K562 (cell line): ENCODE results near the gene AP5Z1. TPM values are rescaled to one million over a fixed set of nuclear protein-coding genes. Genes with fewer than 3 reads are reported as not detected.

Experiments used
- ATAC-seq: fragments of 200-7000 bp; cut with Tn5 transposase; 3 replicates; pipeline ENCODE4 v1.9.1; 2020; ENCODE audit warnings: moderate library complexity
- BruUV-seq: library from RNA; stranded (reverse); fragments of 400-500 nt; replicated peaks from 2 replicates; lab custom pipeline; 2021; lab: Mats Ljungman, UMichigan
- CTCF ChIA-PET: fragments of 300-600 bp; formaldehyde crosslinking; extraction: SDS; loops from one replicate; lab custom pipeline; 2021; ENCODE audit warnings: low intra/inter-chr PET ratio; lab: Yijun Ruan, JAX
- POLR2A ChIA-PET: fragments of 300-600, 350-650 bp; sonication (Branson Sonifier 250); formaldehyde crosslinking; extraction: SDS; loops from one replicate; lab custom pipeline; 2021; ENCODE audit warnings: antibody characterized with exemption, inconsistent platforms; lab: Yijun Ruan, JAX
- DNase-seq, 4 experiments: peaks; one replicate each; pipeline versions ENCODE4 v3.0.0 to v3.0.0-alpha.2; 2011 to 2018; ENCODE audit warnings: low spot score in 3 of 4, mixed read lengths in 3 of 4; ENCODE audit errors: extremely low read depth in 1 of 4
- FAIRE-seq: peaks from 2 replicates; lab custom pipeline; 2011; peaks lifted over from hg19 to GRCh38; lab: Jason Lieb, UNC
- H2AFZ ChIP-seq: 2 replicates; pipeline ENCODE4 v1.6.0; 2011; ENCODE audit warnings: low read depth, low read length, control low read depth, inconsistent platforms
- H3K27ac ChIP-seq: fragments of 200-600 bp; 3 replicates; pipeline ENCODE4 v1.8.0; 2011; ENCODE audit warnings: low read depth, mild to moderate bottlenecking, control low read depth, inconsistent platforms, low read length, moderate library complexity, mixed read lengths; ENCODE audit errors: extremely low read depth
- H3K27me3 ChIP-seq, 2 experiments: fragments of 300-600 bp in 1 of 2; 2 replicates in 1 of 2; 3 replicates in 1 of 2; pipeline versions ENCODE4 v1.6.0 to v1.8.0; 2011; ENCODE audit warnings: inconsistent platforms in 2 of 2, low read length in 2 of 2, mild to moderate bottlenecking in 1 of 2, mixed read lengths in 1 of 2, moderate library complexity in 1 of 2; ENCODE audit not compliant: control insufficient read depth in 2 of 2, insufficient read depth in 2 of 2
- H3K36me3 ChIP-seq: fragments of 300-600 bp; 3 replicates; pipeline ENCODE4 v1.8.0; 2011; ENCODE audit warnings: mild to moderate bottlenecking, low read length, inconsistent platforms; ENCODE audit not compliant: control insufficient read depth, insufficient read depth
- H3K4me1 ChIP-seq, 2 experiments: fragments of 200-600 bp in 1 of 2; replicated peaks in 1 of 2; 2 replicates in 1 of 2; 3 replicates in 1 of 2; pipeline versions ENCODE4 v1.5.1 to v1.8.0; 2011; ENCODE audit warnings: inconsistent platforms in 2 of 2, low read length in 2 of 2, mild to moderate bottlenecking in 1 of 2, mixed read lengths in 1 of 2, moderate library complexity in 1 of 2; ENCODE audit not compliant: control insufficient read depth in 2 of 2, insufficient read depth in 2 of 2
- H3K4me2 ChIP-seq: 2 replicates; pipeline ENCODE4 v1.6.1; 2011; ENCODE audit warnings: low read length, control low read depth, inconsistent platforms, mixed read lengths; ENCODE audit not compliant: insufficient read depth
- H3K4me3 ChIP-seq: fragments of 200-600 bp; sonication (generic), shearing (Covaris generic); 2 replicates; pipeline ENCODE4 v1.5.1; 2016; ENCODE audit warnings: control low read depth, inconsistent platforms
- H3K79me2 ChIP-seq: fragments of 200-600 bp; 3 replicates; pipeline ENCODE4 v1.8.0; 2011; ENCODE audit warnings: low read length, inconsistent platforms; ENCODE audit not compliant: control insufficient read depth, insufficient read depth
- H3K9ac ChIP-seq, 2 experiments: 2 replicates each; pipeline versions ENCODE4 v1.6.0 to v1.6.1; 2011; ENCODE audit warnings: low read depth in 2 of 2, low read length in 2 of 2, control low read depth in 1 of 2, inconsistent platforms in 1 of 2, mild to moderate bottlenecking in 1 of 2, mixed read lengths in 1 of 2; ENCODE audit not compliant: insufficient read depth in 1 of 2
- H3K9me1 ChIP-seq: one replicate; pipeline ENCODE4 v1.6.0; 2011; ENCODE audit warnings: inconsistent platforms, mild to moderate bottlenecking, low read length, moderate library complexity; ENCODE audit not compliant: control insufficient read depth, insufficient read depth
- H3K9me3 ChIP-seq: replicated peaks from 2 replicates; pipeline ENCODE4 v1.5.1; 2011; ENCODE audit warnings: low read depth, low read length, inconsistent platforms; ENCODE audit not compliant: control insufficient read depth, insufficient read depth
- H4K20me1 ChIP-seq: replicated peaks from 2 replicates; pipeline ENCODE4 v1.6.1; 2011; ENCODE audit warnings: low read length, inconsistent platforms, mixed read lengths; ENCODE audit not compliant: control insufficient read depth, insufficient read depth
- CBFA2T2 ChIP-seq: fragments of 450-650 bp; conservative IDR thresholded peaks from 2 replicates; pipeline ENCODE4 v1.6.1; 2017; ENCODE audit warnings: mild to moderate bottlenecking
- MCM7 ChIP-seq, 2 experiments: fragments of 450-650 bp; IDR thresholded peaks; 2 replicates each; pipeline ENCODE4 v1.6.1; 2016 to 2018
- ZFP36 ChIP-seq: fragments of 150-350 bp; IDR thresholded peaks from 2 replicates; pipeline ENCODE4 v1.6.1; 2018; ENCODE audit warnings: low read length, low read depth; ENCODE audit not compliant: partially characterized antibody
- ZKSCAN1 ChIP-seq: fragments of 150-350 bp; IDR thresholded peaks from 2 replicates; pipeline ENCODE4 v1.6.1; 2016; ENCODE audit warnings: low read depth, low read length
- ZNF263 ChIP-seq: sonication (generic); formaldehyde crosslinking; IDR thresholded peaks from 2 replicates; pipeline ENCODE4 v1.8.0; 2022; ENCODE audit warnings: mild to moderate bottlenecking, missing genetic modification reagents, borderline replicate concordance
- ZNF764 ChIP-seq: fragments of 250-450 bp; sonication (Bioruptor Pico); IDR thresholded peaks from 2 replicates; pipeline ENCODE4 v1.4.0; 2020; ENCODE audit warnings: low read depth, mild to moderate bottlenecking, moderate library complexity
- ZNF830 ChIP-seq: fragments of 250-450 bp; sonication (Bioruptor Pico); IDR thresholded peaks from 2 replicates; pipeline ENCODE4 v1.5.0; 2021; ENCODE audit warnings: mild to moderate bottlenecking
- WGBS: fragments of 100-300 bp; shearing (Covaris generic); methylation state at CpG from one replicate; pipeline ENCODE4 v1.1.6; 2016; ENCODE audit warnings: low coverage, mixed read lengths; ENCODE audit not compliant: insufficient coverage; ENCODE audit errors: missing lambda C conversion rate; 5-methylcytosine and 5-hydroxymethylcytosine counted together
- in situ Hi-C: fragments of 300-500 bp; cut with MboI; formaldehyde crosslinking; loops from 4 replicates; pipeline ENCODE4 v1.15.0; 2018; ENCODE audit warnings: inconsistent platforms, mixed read lengths
- intact Hi-C: fragments of 100-400 bp; cut with micrococcal nuclease; formaldehyde crosslinking; loops from 2 replicates; pipeline ENCODE4 v1.14.2; 2022
- polyA plus RNA-seq, 8 experiments: library from polyadenylated mRNA; depleted of rRNA in 4 of 8; stranded (reverse) in 5 of 8; unstranded in 3 of 8; fragments of >200 nt; fragmentation: Nextera tagmentation in 2 of 8; fragmentation: Illumina TruSeq in 1 of 8; extraction: Ambion mirVana in 2 of 8; extraction: Trizol in 1 of 8; gene quantifications; 2 replicates each; pipeline versions ENCODE4 v1.2.1 to v1.2.3, GENCODE V29; 2011 to 2014; ENCODE audit warnings: inconsistent platforms in 1 of 8, missing spikeins in 1 of 8
- total RNA-seq, 7 experiments: library from RNA; depleted of rRNA in 6 of 7; stranded (reverse); fragments of >200 nt in 6 of 7; fragmentation: Illumina TruSeq in 2 of 7; extraction: Trizol in 2 of 7; gene quantifications; 2 replicates each; pipeline versions ENCODE4 v1.2.1 to v1.2.3, GENCODE V29; 2011 to 2021; ENCODE audit warnings: low replicate concordance in 1 of 7
- TF ChIP-seq, protein P1 (sequence below), 3 experiments: fragments of 200-800 bp in 1 of 3; sonication (Bioruptor generic) in 1 of 3; sonication (generic) in 1 of 3; formaldehyde crosslinking in 1 of 3; IDR thresholded peaks; 2 replicates each; pipeline versions ENCODE4 v1.6.1 to v1.8.0; 2016 to 2022; ENCODE audit warnings: mild to moderate bottlenecking in 2 of 3, missing compliant biosample characterization in 2 of 3, missing genetic modification characterization in 2 of 3, missing genetic modification reagents in 1 of 3

AP5Z1 gene
- total and polyA plus RNA-seq, 9 of the 15 experiments (the other 6 are each of a cell fraction or from before 2014, with no cell fraction given) = 0.06 to 31.1 (median 6.4) TPM

DNA sequence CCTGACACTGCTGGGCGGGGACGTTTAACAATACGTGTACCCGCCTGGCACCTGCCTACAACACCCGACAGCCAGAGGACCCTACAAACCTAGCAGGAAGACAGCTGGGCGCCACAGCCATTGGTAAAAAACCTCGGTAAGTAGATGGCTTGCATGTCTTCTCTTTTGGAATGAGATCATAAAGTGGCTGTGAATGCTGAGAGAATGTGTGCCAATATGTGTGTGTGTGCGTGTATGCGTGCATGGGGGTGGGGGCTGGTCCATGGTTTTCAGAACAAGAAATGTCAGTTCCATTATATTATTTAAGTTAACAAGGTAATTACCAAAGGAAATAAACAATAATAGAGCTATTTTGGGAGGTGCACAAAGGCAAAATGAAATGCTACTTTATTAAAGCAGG is 47.3 kb downstream of the AP5Z1 start (continued):
- TF ChIP-seq MCM7 (IDR thresholded peaks at IDR 0.05) (no peak), ZKSCAN1 (no peak), CBFA2T2 (no peak)

- Histone ChIP-seq H2AFZ (no peak overlapping the region), H3K9me3 (no peaks in the 10 kb centered on the region), H3K4me2 (no peak overlapping the region), H4K20me1 (no peaks in the 10 kb centered on the region), H3K4me3 (no peak overlapping the region), H3K79me2 (no peaks in the 10 kb centered on the region), H3K9ac (no peak overlapping the region; a peak in 1 of 4 replicates), H3K27ac (no peak overlapping the region), H3K36me3 (no peaks in the 10 kb centered on the region), H3K9me1 (no peaks in the 10 kb centered on the region), H3K4me1 (peaks cover 0 to 33% of the 10 kb centered on the region in 2 experiments; a peak in 2 of 5 replicates), H3K27me3 (peaks cover 0 to 9% of the 10 kb centered on the region in 2 experiments; a peak in 1 of 5 replicates)
- no peak for DNase-seq
- TF ChIP-seq ZNF764 (CRISPR knock-in tag) (no peak), ZNF263 (CRISPR knock-in tag) (peak; percentile 72; the same call in 1 of the 2 replicates), ZNF830 (CRISPR knock-in tag) (no peak), ZFP36 (peak; percentile 62)
- TF ChIP-seq, protein P1, sequence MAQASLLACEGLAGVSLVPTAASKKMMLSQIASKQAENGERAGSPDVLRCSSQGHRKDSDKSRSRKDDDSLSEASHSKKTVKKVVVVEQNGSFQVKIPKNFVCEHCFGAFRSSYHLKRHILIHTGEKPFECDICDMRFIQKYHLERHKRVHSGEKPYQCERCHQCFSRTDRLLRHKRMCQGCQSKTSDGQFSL (CRISPR knock-in tag; IDR thresholded peaks at IDR 0.05) = peak; percentile 82
- TF ChIP-seq, protein P1 (tag; IDR thresholded peaks at IDR 0.05) = no peak
- ATAC-seq = peak; percentile 34; the same call in 2 of the 3 replicates
- no TSS peak for BruUV-seq
- POLR2A ChIA-PET = no interaction called here
- in situ Hi-C loops = no loop called here
- CTCF ChIA-PET = no interaction called here
- WGBS = 19% methylated on average over 12 of the region's 14 CpGs
- intact Hi-C loops = no loop called here
- FAIRE-seq = no peak
Observed at GRCh38 chr7:4823441-4824119, 48.2 kb downstream of the AP5Z1 start.
